Stomach (tissue), 9 donors: ENCODE results near the gene DTNBP1. TPM values are rescaled to one million over a fixed set of nuclear protein-coding genes. Genes with fewer than 3 reads are reported as not detected.

Experiments used
- DNase-seq, 2 donors: peaks; one replicate each; pipeline versions ENCODE4 v3.0.0 to v3.0.0-alpha.2; 2013 to 2019
- H3K27ac ChIP-seq, 5 donors: fragments of 200-600 bp in 4 of 5; sonication (generic) in 4 of 5; one replicate each; pipeline ENCODE4 v1.5.1; 2013 to 2019; ENCODE audit warnings: mild to moderate bottlenecking in 1 of 5, moderate library complexity in 1 of 5
- H3K27me3 ChIP-seq, 3 donors: fragments of 200-600 bp; sonication (generic); one replicate each; pipeline ENCODE4 v1.5.1; 2017 to 2019; ENCODE audit warnings: mixed run types in 1 of 3
- H3K36me3 ChIP-seq, 4 donors: fragments of 200-600 bp; sonication (generic); 1 replicate in 3 of 4; 2 replicates in 1 of 4; pipeline ENCODE4 v1.5.1; 2016 to 2019
- H3K4me1 ChIP-seq, 4 donors: fragments of 200-600 bp; sonication (generic); one replicate each; pipeline ENCODE4 v1.5.1; 2016 to 2019
- H3K4me3 ChIP-seq, 4 donors: fragments of 200-600 bp; sonication (generic) in 3 of 4; one replicate each; pipeline ENCODE4 v1.5.1; 2016 to 2019; ENCODE audit warnings: mild to moderate bottlenecking in 1 of 4
- H3K9me3 ChIP-seq, 4 donors: fragments of 200-600 bp; sonication (generic); one replicate each; pipeline ENCODE4 v1.5.1; 2016 to 2019
- EP300 ChIP-seq: sonication (generic); formaldehyde crosslinking; IDR thresholded peaks from one replicate; pipeline ENCODE4 v1.6.1; 2017; ENCODE audit warnings: antibody characterized with exemption
- POLR2A ChIP-seq, 4 donors: fragments of 450-650 bp; IDR thresholded peaks; one replicate each; pipeline ENCODE4 v1.6.1; 2016; ENCODE audit warnings: antibody characterized with exemption in 4 of 4, control low read depth in 2 of 4, mild to moderate bottlenecking in 1 of 4, moderate library complexity in 1 of 4
- POLR2AphosphoS5 ChIP-seq, 3 donors: sonication (generic); formaldehyde crosslinking; IDR thresholded peaks; one replicate each; pipeline ENCODE4 v1.6.1; 2016; ENCODE audit warnings: antibody characterized with exemption in 3 of 3
- WGBS, 5 donors: extraction: QIAGEN DNeasy Blood & Tissue Kit in 3 of 5; methylation state at CpG; one replicate each; pipeline versions ENCODE4 v1.1.5 to v1.1.7; 2013 to 2018; 5-methylcytosine and 5-hydroxymethylcytosine counted together
- intact Hi-C: fragments of 100-400 bp; cut with DNase I; formaldehyde crosslinking; loops from one replicate; pipeline ENCODE4 v1.15.1; 2023; ENCODE audit warnings: low total_unique reads
- polyA plus RNA-seq, 3 donors: library from polyadenylated mRNA; stranded (reverse); fragments of 200-250 nt; gene quantifications; one replicate each; pipeline ENCODE4 v1.2.3, GENCODE V29; 2013
- total RNA-seq, 5 donors: library from RNA; depleted of rRNA; stranded (reverse); fragments of >200 nt; gene quantifications; one replicate each; pipeline versions ENCODE4 v1.1.0 to v1.2.3, GENCODE V29; 2014 to 2016
- TF ChIP-seq, protein P1 (sequence below), 7 experiments: fragments of 450-650 bp in 4 of 7; fragments of 200-600 bp in 3 of 7; sonication (generic) in 3 of 7; IDR thresholded peaks; one replicate each; pipeline ENCODE4 v1.5.1; 2016 to 2019; ENCODE audit warnings: antibody characterized with exemption in 7 of 7, control low read depth in 2 of 7, mild to moderate bottlenecking in 1 of 7
- donor health status: healthy with polysubstance abuse.
- donor health status: Bipolar disorder and iron deficiency.
- donor health status: healthy.

Gene DTNBP1
- total and polyA plus RNA-seq, 8 donors: 4.1 to 68.7 (median 12.0) TPM

DNA sequence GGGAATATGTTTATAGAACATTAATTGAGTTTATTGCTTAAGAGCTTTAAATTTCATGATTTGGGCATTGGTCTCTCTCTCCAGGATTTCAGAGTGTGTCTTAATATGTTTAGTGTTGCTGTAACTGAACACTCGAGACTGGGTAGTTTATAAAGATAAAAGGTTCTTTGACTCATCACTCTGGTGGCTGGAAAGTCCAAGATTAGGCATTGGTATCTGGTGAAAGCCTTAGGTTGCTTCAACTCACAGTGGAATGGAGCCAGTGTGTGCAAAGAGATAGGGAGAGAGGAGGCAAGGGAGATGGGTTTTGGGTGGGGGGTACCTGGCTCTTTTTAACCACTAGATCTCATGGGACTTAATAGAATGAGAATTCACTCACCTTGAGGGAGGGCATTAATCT is 35.6 kb upstream of the DTNBP1 start:
- WGBS, 5 donors: 62 to 79% (median 67%) methylated on average over 1 of the region's 1 CpG
- intact Hi-C loops: no loop called here
- Histone ChIP-seq H3K4me1 (no peaks in the 10 kb centered on the region), H3K27ac (no peak overlapping the region), H3K9me3 (peaks cover 0 to 4% (median 2%) of the 10 kb centered on the region in 4 donors), H3K4me3 (no peak overlapping the region), H3K27me3 (no peaks in the 10 kb centered on the region), H3K36me3 (no peaks in the 10 kb centered on the region)
- TF ChIP-seq POLR2A (IDR thresholded peaks at IDR 0.05) (no peak), POLR2AphosphoS5 (IDR thresholded peaks at IDR 0.05) (no peak), EP300 (no peak)
- TF ChIP-seq, protein P1, sequence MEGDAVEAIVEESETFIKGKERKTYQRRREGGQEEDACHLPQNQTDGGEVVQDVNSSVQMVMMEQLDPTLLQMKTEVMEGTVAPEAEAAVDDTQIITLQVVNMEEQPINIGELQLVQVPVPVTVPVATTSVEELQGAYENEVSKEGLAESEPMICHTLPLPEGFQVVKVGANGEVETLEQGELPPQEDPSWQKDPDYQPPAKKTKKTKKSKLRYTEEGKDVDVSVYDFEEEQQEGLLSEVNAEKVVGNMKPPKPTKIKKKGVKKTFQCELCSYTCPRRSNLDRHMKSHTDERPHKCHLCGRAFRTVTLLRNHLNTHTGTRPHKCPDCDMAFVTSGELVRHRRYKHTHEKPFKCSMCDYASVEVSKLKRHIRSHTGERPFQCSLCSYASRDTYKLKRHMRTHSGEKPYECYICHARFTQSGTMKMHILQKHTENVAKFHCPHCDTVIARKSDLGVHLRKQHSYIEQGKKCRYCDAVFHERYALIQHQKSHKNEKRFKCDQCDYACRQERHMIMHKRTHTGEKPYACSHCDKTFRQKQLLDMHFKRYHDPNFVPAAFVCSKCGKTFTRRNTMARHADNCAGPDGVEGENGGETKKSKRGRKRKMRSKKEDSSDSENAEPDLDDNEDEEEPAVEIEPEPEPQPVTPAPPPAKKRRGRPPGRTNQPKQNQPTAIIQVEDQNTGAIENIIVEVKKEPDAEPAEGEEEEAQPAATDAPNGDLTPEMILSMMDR (IDR thresholded peaks at IDR 0.05): no peak
- DNase-seq: no peak

- H3K4me1 ChIP-seq: no peaks in the 10 kb centered on the region
- H3K9me3 ChIP-seq: no peaks in the 10 kb centered on the region
- no peak overlapping the region for H3K4me3 ChIP-seq
- TF ChIP-seq POLR2AphosphoS5 (IDR thresholded peaks at IDR 0.05) (no peak), EP300 (no peak), POLR2A (IDR thresholded peaks at IDR 0.05) (no peak)
- TF ChIP-seq, protein P1 (IDR thresholded peaks at IDR 0.05): no peak
- 88 to 94% (median 93%) methylated on average over 4 of the region's 4 CpGs for WGBS, 5 donors
- no peak for DNase-seq
- intact Hi-C loops: no loop called here
- H3K27me3 ChIP-seq: no peaks in the 10 kb centered on the region
- H3K36me3 ChIP-seq: no peaks in the 10 kb centered on the region
- H3K27ac ChIP-seq: no peak overlapping the region
Observed at GRCh38 chr6:15697895-15698294, 35.1 kb upstream of the DTNBP1 start.

DNA sequence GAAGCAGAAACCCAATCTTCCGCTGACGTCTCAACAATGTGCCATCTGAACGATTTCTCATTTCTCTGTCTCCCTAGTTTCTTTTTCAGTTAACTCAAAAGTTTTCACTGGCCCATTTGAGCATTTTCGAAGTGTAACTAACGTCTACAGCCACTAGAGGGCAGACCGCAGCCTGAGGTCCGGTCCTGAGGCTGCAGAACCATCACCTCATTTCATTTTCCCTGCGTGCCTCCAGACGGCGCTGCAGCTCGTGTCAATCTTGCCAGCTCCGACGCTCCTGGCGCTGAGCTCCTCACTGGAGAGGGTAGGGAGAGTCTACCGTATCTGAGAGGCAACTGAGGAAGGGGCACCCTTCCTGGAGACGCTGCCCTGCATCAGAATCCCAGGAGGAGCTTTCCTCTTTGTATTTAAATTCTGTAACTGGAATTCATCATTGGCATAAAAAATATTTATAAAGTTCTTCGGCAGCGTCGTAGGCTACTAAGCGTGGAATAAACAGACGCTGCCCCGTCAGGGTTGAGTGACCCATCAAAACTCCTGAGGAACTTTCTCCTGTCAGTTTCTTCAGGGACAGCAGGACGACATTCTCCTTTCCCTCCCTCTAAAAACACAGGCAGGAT is 28.5 kb upstream of the DTNBP1 start:
- DNase-seq: peak; percentile 85 to 97
- TF ChIP-seq POLR2AphosphoS5 (IDR thresholded peaks at IDR 0.05) (peak; percentile 32 to 90 (median 57)), EP300 (no peak), POLR2A (IDR thresholded peaks at IDR 0.05) (no peak)
- TF ChIP-seq, protein P1 (IDR thresholded peaks at IDR 0.05): peak in 6 of 7 experiments; percentile 75 to 100 (median 98)
- no peaks in the 10 kb centered on the region for H3K27me3 ChIP-seq
- no peaks in the 10 kb centered on the region for H3K36me3 ChIP-seq
- H3K4me1 ChIP-seq: peaks cover 12 to 24% (median 20%) of the 10 kb centered on the region in 4 donors
- WGBS, 5 donors: 13 to 23% (median 18%) methylated on average over 23 of the region's 23 CpGs
- H3K9me3 ChIP-seq: no peaks in the 10 kb centered on the region
- H3K4me3 ChIP-seq: peak overlapping the region; percentile 30 to 35 (median 32)
- peak overlapping the region in 4 of 5 donors; percentile 31 to 63 (median 44) for H3K27ac ChIP-seq
- intact Hi-C loops: loop anchor here (5.0 kb wide), 1 partner anchor 516 kb away; no protein-coding TSS in a partner anchor

- intact Hi-C loops: loop anchor here (5.0 kb wide), 1 partner anchor 517 kb away; no protein-coding TSS in a partner anchor
- peak overlapping the region in 4 of 5 donors; percentile 38 to 63 (median 44) for H3K27ac ChIP-seq
- H3K27me3 ChIP-seq: no peaks in the 10 kb centered on the region
- no peaks in the 10 kb centered on the region for H3K9me3 ChIP-seq
- H3K4me3 ChIP-seq: no peak overlapping the region
- DNase-seq: no peak
- no peaks in the 10 kb centered on the region for H3K36me3 ChIP-seq
- TF ChIP-seq POLR2A (IDR thresholded peaks at IDR 0.05) (no peak), POLR2AphosphoS5 (IDR thresholded peaks at IDR 0.05) (no peak), EP300 (no peak)
- TF ChIP-seq, protein P1 (IDR thresholded peaks at IDR 0.05): no peak
- H3K4me1 ChIP-seq: peaks cover 12 to 24% (median 20%) of the 10 kb centered on the region in 4 donors
Observed at GRCh38 chr6:15690510-15690909, 27.7 kb upstream of the DTNBP1 start.
